HEK293 (cell line): ENCODE measurements around the gene TAMALIN.

Experiments used
- CTCF ChIA-PET: fragments of 350-600 bp; formaldehyde crosslinking; extraction: SDS; loops from one replicate; lab custom pipeline; 2021; ENCODE audit warnings: antibody characterized with exemption; lab: Yijun Ruan, JAX
- POLR2A ChIA-PET: fragments of 300-600 bp; formaldehyde crosslinking; extraction: SDS; loops from one replicate; lab custom pipeline; 2020; ENCODE audit warnings: antibody characterized with exemption, inconsistent platforms; lab: Yijun Ruan, JAX
- H3K27ac ChIP-seq: fragments of 200-500 bp; sonication (Bioruptor generic); 2 replicates; pipeline ENCODE4 v1.5.1; 2014; ENCODE audit warnings: low read depth, low read length, control low read depth, inconsistent platforms; ENCODE audit errors: extremely low read depth
- H3K36me3 ChIP-seq, 2 experiments: fragments of 200-500 bp in 1 of 2; sonication (Bioruptor generic) in 1 of 2; 1 replicate in 1 of 2; 2 replicates in 1 of 2; pipeline ENCODE4 v1.5.1; 2014 to 2017; ENCODE audit warnings: inconsistent platforms in 2 of 2, low read length in 2 of 2; ENCODE audit not compliant: control insufficient read depth in 2 of 2, insufficient read depth in 1 of 2
- H3K4me1 ChIP-seq: fragments of 200-500 bp; sonication (Bioruptor generic); 2 replicates; pipeline ENCODE4 v1.5.1; 2014; ENCODE audit warnings: mild to moderate bottlenecking, low read length, inconsistent platforms; ENCODE audit not compliant: control insufficient read depth, insufficient read depth
- H3K4me3 ChIP-seq: 2 replicates; pipeline ENCODE4 v1.5.1; 2011; ENCODE audit warnings: low read depth, mild to moderate bottlenecking, control low read depth, low read length, moderate library complexity
- H3K9me3 ChIP-seq: fragments of 200-500 bp; sonication (Bioruptor generic); 2 replicates; pipeline ENCODE4 v1.5.1; 2014; ENCODE audit warnings: low read depth, low read length, inconsistent platforms; ENCODE audit not compliant: control insufficient read depth, insufficient read depth
- BCL11B ChIP-seq: fragments of 450-650 bp; formaldehyde crosslinking; IDR thresholded peaks from 2 replicates; pipeline ENCODE4 v1.5.1; 2016; ENCODE audit warnings: low read depth, missing biosample characterization, missing genetic modification characterization
- CTCF ChIP-seq: fragments of 450-650 bp; formaldehyde crosslinking; IDR thresholded peaks from 2 replicates; pipeline ENCODE4 v1.5.1; 2016; ENCODE audit warnings: missing biosample characterization, missing genetic modification characterization
- GLIS1 ChIP-seq: fragments of 450-650 bp; formaldehyde crosslinking; IDR thresholded peaks from 2 replicates; pipeline ENCODE4 v1.5.1; 2016; ENCODE audit warnings: missing biosample characterization, missing genetic modification characterization
- GLIS2 ChIP-seq: fragments of 450-650 bp; formaldehyde crosslinking; IDR thresholded peaks from 2 replicates; pipeline ENCODE4 v1.5.1; 2016; ENCODE audit warnings: missing biosample characterization, missing genetic modification characterization
- HIC1 ChIP-seq: fragments of 450-650 bp; formaldehyde crosslinking; IDR thresholded peaks from 2 replicates; pipeline ENCODE4 v1.5.1; 2016; ENCODE audit warnings: missing biosample characterization, missing genetic modification characterization
- KLF1 ChIP-seq: fragments of 450-650 bp; formaldehyde crosslinking; IDR thresholded peaks from 2 replicates; pipeline ENCODE4 v1.5.1; 2016; ENCODE audit warnings: missing biosample characterization, missing genetic modification characterization
- KLF17 ChIP-seq: fragments of 450-650 bp; formaldehyde crosslinking; IDR thresholded peaks from 2 replicates; pipeline ENCODE4 v1.5.1; 2016; ENCODE audit warnings: missing biosample characterization, missing genetic modification characterization
- KLF7 ChIP-seq: fragments of 450-650 bp; formaldehyde crosslinking; IDR thresholded peaks from 2 replicates; pipeline ENCODE4 v1.5.1; 2016; ENCODE audit warnings: missing biosample characterization, missing genetic modification characterization, borderline replicate concordance
- MYNN ChIP-seq: fragments of 450-650 bp; formaldehyde crosslinking; IDR thresholded peaks from 2 replicates; pipeline ENCODE4 v1.5.1; 2016; ENCODE audit warnings: missing biosample characterization, missing genetic modification characterization, borderline replicate concordance
- PBX3 ChIP-seq: sonication (generic); formaldehyde crosslinking; IDR thresholded peaks from 2 replicates; pipeline ENCODE4 v1.8.1; 2022; ENCODE audit warnings: mild to moderate bottlenecking, moderate library complexity, missing genetic modification reagents
- SP3 ChIP-seq: fragments of 450-650 bp; formaldehyde crosslinking; IDR thresholded peaks from 2 replicates; pipeline ENCODE4 v1.5.1; 2016; ENCODE audit warnings: missing biosample characterization, missing genetic modification characterization
- SP7 ChIP-seq: fragments of 450-650 bp; formaldehyde crosslinking; IDR thresholded peaks from 2 replicates; pipeline ENCODE4 v1.5.1; 2016; ENCODE audit warnings: missing biosample characterization, missing genetic modification characterization
- ZBTB10 ChIP-seq: fragments of 450-650 bp; formaldehyde crosslinking; IDR thresholded peaks from 2 replicates; pipeline ENCODE4 v1.5.1; 2016; ENCODE audit warnings: missing biosample characterization, missing genetic modification characterization
- ZBTB11 ChIP-seq: fragments of 450-650 bp; formaldehyde crosslinking; conservative IDR thresholded peaks from 2 replicates; pipeline ENCODE4 v1.5.1; 2016; ENCODE audit warnings: low read depth, missing biosample characterization, missing genetic modification characterization
- ZBTB20 ChIP-seq: fragments of 450-650 bp; formaldehyde crosslinking; IDR thresholded peaks from 2 replicates; pipeline ENCODE4 v1.5.1; 2016; ENCODE audit warnings: missing biosample characterization, missing genetic modification characterization
- ZNF157 ChIP-seq: fragments of 450-650 bp; formaldehyde crosslinking; IDR thresholded peaks from 2 replicates; pipeline ENCODE4 v1.5.1; 2016; ENCODE audit warnings: missing biosample characterization, missing genetic modification characterization
- ZNF24 ChIP-seq: fragments of 450-650 bp; formaldehyde crosslinking; IDR thresholded peaks from 2 replicates; pipeline ENCODE4 v1.5.1; 2016; ENCODE audit warnings: missing biosample characterization, missing genetic modification characterization
- ZNF248 ChIP-seq: fragments of 450-650 bp; formaldehyde crosslinking; IDR thresholded peaks from 2 replicates; pipeline ENCODE4 v1.5.1; 2017; ENCODE audit warnings: missing biosample characterization, missing genetic modification characterization
- ZNF266 ChIP-seq: fragments of 450-650 bp; formaldehyde crosslinking; IDR thresholded peaks from 2 replicates; pipeline ENCODE4 v1.5.1; 2016; ENCODE audit warnings: missing biosample characterization, missing genetic modification characterization, low read depth
- ZNF324 ChIP-seq: fragments of 450-650 bp; formaldehyde crosslinking; IDR thresholded peaks from 2 replicates; pipeline ENCODE4 v1.5.1; 2016; ENCODE audit warnings: missing biosample characterization, missing genetic modification characterization
- ZNF335 ChIP-seq: fragments of 450-650 bp; formaldehyde crosslinking; conservative IDR thresholded peaks from 2 replicates; pipeline ENCODE4 v1.5.1; 2016; ENCODE audit warnings: missing biosample characterization, missing genetic modification characterization
- ZNF596 ChIP-seq: fragments of 450-650 bp; IDR thresholded peaks from 2 replicates; pipeline ENCODE4 v1.5.0; 2018; ENCODE audit warnings: missing biosample characterization, mild to moderate bottlenecking, missing genetic modification characterization, moderate library complexity
- ZNF629 ChIP-seq: fragments of 450-650 bp; formaldehyde crosslinking; IDR thresholded peaks from 2 replicates; pipeline ENCODE4 v1.5.1; 2017; ENCODE audit warnings: missing biosample characterization, missing genetic modification characterization

TAMALIN gene

GRCh38 chr12:52036587-52037171 lies 29.9 kb downstream of the TAMALIN start (continued):
- TF ChIP-seq ZNF157 (no peak), ZBTB10 (peak; percentile 24; the same call in 1 of the 2 replicates), ZNF266 (no peak), HIC1 (tag by site-specific recombination) (peak; percentile 61), SP3 (peak; percentile 52), KLF1 (peak; percentile 64), GLIS1 (0 out of 2 replicates have a peak, but pooled peaks have one; percentile 23), ZNF24 (no peak), ZNF629 (tag by site-specific recombination) (peak; percentile 85), KLF17 (tag by site-specific recombination) (0 out of 2 replicates have a peak, but pooled peaks have one; percentile 59), ZNF596 (tag by site-specific recombination) (peak; percentile 58; the same call in 1 of the 2 replicates), SP7 (tag by site-specific recombination) (peak; percentile 39), KLF7 (tag by site-specific recombination) (peak; percentile 82; the same call in 1 of the 2 replicates), ZBTB20 (tag by site-specific recombination) (peak; percentile 37; the same call in 1 of the 2 replicates), MYNN (tag by site-specific recombination) (no peak)

- no peaks in the 10 kb centered on the region for H3K9me3 ChIP-seq
- peaks cover 8% of the 10 kb centered on the region; the same call in 1 of the 2 replicates for H3K4me1 ChIP-seq
- H3K4me3 ChIP-seq, result peak overlapping the region; percentile 52
- CTCF ChIA-PET, result interaction anchor here (0.6 to 5.6 kb wide), 8 partner anchors 8 to 107 kb away, joined by 3 to 76 read pairs (median 4); no protein-coding TSS in a partner anchor
- POLR2A ChIA-PET, result interaction anchor here (0.7 to 2.1 kb wide), 2 partner anchors 12 to 36 kb away, joined by 3 to 5 read pairs; no protein-coding TSS in a partner anchor
- peak overlapping the region; percentile 60; the same call in 1 of the 2 replicates for H3K27ac ChIP-seq
- no peaks in the 10 kb centered on the region for H3K36me3 ChIP-seq
- TF ChIP-seq ZNF335 (tag by site-specific recombination) (peak; percentile 48), PBX3 (no peak), ZNF248 (tag by site-specific recombination) (no peak), CTCF (tag by site-specific recombination) (peak; percentile 69; the same call in 1 of the 2 replicates), GLIS2 (tag by site-specific recombination) (peak; percentile 87), BCL11B (no peak), ZNF324 (tag by site-specific recombination) (no peak), ZBTB11 (peak; percentile 42; the same call in 1 of the 2 replicates)
Measured at GRCh38 chr12:52037248-52037861, 30.6 kb downstream of the TAMALIN start.
